Measurements from ENCODE around the gene SNX32.

Gene SNX32

DNA sequence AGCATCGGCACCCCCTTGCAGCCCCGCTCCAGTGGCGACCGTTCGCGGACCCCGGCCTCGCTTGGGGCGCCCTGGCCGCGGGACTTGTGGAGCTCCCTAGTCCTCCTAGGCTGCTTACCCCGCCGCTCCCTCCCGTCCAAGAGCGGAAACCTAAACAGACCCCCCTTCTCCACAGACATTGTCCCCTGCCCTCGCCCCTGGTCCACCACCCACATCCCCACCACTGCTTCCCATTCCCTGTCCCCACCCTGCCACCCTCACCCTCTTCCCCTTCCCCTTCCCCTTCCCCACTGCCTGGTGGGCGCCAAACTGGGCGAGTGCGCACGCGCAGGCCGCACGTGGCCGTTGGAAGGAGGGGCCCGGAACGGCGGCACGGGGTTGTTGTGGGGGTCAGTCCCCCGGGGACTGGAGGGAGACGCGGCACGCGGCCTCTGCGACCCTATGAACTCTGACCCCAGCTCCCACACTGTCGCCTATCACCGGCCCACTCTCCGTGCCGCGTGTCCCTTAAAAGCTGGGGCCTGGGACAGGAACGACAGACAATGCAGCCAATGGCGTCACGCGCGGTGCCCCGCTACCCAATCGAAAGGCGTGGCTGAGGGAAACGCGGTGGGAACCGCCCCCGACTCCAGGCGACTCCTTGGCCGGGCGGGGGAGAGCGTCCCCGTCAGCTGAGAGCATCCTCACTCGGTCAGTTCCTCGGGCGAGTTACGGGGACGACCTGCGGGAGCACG lies at the start of gene SNX32:
Gene SNX32 (plus strand): TSS at position 667 of the 734 bp plus-strand sequence. CDS start 103 bp downstream, outside the sequence.
- Mint-ChIP-seq H3K9me3 (no peaks in the 10 kb centered on the region), H3K36me3 (no peaks in the 10 kb centered on the region), H3K4me3 (no peak within 1 kb of the TSS), H3K4me1 (peaks cover 13% of the 10 kb centered on the region), H3K27me3 (peaks cover 4% of the 10 kb centered on the region), H3K27ac (no peak within 1 kb of the TSS)
- peak; percentile 99 for ATAC-seq (ENCODE audit: low read depth)
- DNase-seq (ENCODE audit: low spot score in 2 of 2): peak; percentile 89 to 93

DNA sequence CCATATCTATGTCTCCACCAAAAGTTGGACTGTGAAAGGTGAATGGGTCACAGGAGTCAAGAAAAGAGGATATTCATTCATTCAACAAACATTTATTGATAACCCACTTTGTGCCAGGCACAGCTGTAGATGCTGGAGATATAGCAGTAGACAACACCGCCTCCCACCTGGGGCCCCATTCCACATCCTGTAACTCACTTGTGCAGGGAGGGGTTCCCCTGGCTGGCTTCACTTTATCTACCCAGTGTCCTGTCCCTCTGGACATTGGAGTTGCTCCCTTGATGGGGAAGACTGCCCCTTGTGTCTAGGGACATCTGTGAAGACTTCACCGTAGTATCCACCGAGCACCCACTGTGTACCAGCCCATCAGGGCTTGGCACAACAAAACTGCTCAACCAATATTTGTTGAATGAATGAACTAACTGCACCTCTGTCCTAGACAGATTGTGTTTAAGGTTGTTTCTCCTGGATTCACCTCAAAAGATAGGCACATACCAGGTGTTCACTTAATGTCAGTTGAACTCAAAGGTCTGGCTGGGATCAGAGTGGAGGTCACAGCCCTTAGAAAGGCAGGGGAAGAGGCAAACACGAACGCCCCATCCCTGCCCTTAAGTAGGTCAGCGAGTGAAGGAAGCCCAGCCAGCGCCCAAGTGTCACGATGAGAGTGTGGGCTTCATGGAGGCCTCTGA lies 48.3 kb upstream of the SNX32 start:
- peak overlapping the region; percentile 67 for H3K4me3 Mint-ChIP-seq
- H3K36me3 Mint-ChIP-seq: no peaks in the 10 kb centered on the region
- H3K27ac Mint-ChIP-seq: no peak overlapping the region
- peaks cover 10% of the 10 kb centered on the region for H3K27me3 Mint-ChIP-seq
- ATAC-seq (ENCODE audit: low read depth) (no peak), DNase-seq (ENCODE audit: low spot score in 2 of 2) (no peak)
- no peaks in the 10 kb centered on the region for H3K9me3 Mint-ChIP-seq
- H3K4me1 Mint-ChIP-seq: peaks cover 14% of the 10 kb centered on the region

- ATAC-seq (ENCODE audit: low read depth) (peak; percentile 13), DNase-seq (ENCODE audit: low spot score in 2 of 2) (peak; percentile 24 to 51)
- H3K36me3 Mint-ChIP-seq: no peaks in the 10 kb centered on the region
- H3K4me1 Mint-ChIP-seq: peaks cover 14% of the 10 kb centered on the region
- no peaks in the 10 kb centered on the region for H3K9me3 Mint-ChIP-seq
- peaks cover 10% of the 10 kb centered on the region for H3K27me3 Mint-ChIP-seq
- H3K4me3 Mint-ChIP-seq: peak overlapping the region; percentile 87
- no peak overlapping the region for H3K27ac Mint-ChIP-seq
These were observed 47.6 kb upstream of the SNX32 start for GRCh38 chr11:65786008-65786785.

GRCh38 chr11:65786786-65787636 lies 46.8 kb upstream of the SNX32 start, which contains the start of gene OVOL1:
TSS of gene OVOL1 (plus strand) at chr11:65787063. CDS start at chr11:65787374, 311 bp downstream.
- peaks cover 10% of the 10 kb centered on the region for H3K27me3 Mint-ChIP-seq
- DNase-seq (ENCODE audit: low spot score in 2 of 2): no peak
- H3K27ac Mint-ChIP-seq: peak within 1 kb of the TSS; percentile 63
- peaks cover 18% of the 10 kb centered on the region for H3K4me1 Mint-ChIP-seq
- no peaks in the 10 kb centered on the region for H3K36me3 Mint-ChIP-seq
- H3K4me3 Mint-ChIP-seq: peak within 1 kb of the TSS; percentile 87
- ATAC-seq (ENCODE audit: low read depth): peak; percentile 21
- no peaks in the 10 kb centered on the region for H3K9me3 Mint-ChIP-seq

GRCh38 chr11:65787649-65788622 lies 45.8 kb upstream of the SNX32 start:
- peaks cover 10% of the 10 kb centered on the region for H3K27me3 Mint-ChIP-seq
- H3K9me3 Mint-ChIP-seq: no peaks in the 10 kb centered on the region
- H3K36me3 Mint-ChIP-seq: no peaks in the 10 kb centered on the region
- no peak for ATAC-seq (ENCODE audit: low read depth)
- H3K4me1 Mint-ChIP-seq: peaks cover 19% of the 10 kb centered on the region
- H3K27ac Mint-ChIP-seq: no peak overlapping the region
- DNase-seq (ENCODE audit: low spot score in 2 of 2): no peak
- H3K4me3 Mint-ChIP-seq: peak overlapping the region; percentile 85

DNA sequence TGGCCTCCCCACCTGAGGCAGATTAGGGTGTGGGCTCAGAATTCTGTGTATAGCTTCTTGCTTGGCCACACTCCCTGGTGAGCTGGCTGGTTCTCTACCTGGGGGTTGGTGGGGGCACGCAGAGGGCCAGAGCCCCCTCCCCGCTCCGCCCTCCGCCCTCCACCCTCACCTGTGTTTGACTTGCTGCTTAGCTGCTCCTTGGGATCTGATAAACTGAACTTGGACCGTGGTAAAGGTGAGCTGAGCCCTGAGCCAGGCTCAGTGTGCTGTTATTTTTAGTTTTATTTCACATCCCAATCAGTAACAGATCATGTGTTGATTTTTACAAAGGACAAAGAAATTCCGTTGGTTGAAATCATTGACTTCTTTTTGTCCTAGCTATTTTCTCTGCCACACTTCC lies 44.9 kb upstream of the SNX32 start:
- Mint-ChIP-seq H3K27ac (no peak overlapping the region), H3K9me3 (no peaks in the 10 kb centered on the region), H3K4me3 (no peak overlapping the region), H3K36me3 (no peaks in the 10 kb centered on the region), H3K4me1 (peaks cover 19% of the 10 kb centered on the region), H3K27me3 (peaks cover 10% of the 10 kb centered on the region)
- no peak for DNase-seq (ENCODE audit: low spot score in 2 of 2)
- no peak for ATAC-seq (ENCODE audit: low read depth)

DNA sequence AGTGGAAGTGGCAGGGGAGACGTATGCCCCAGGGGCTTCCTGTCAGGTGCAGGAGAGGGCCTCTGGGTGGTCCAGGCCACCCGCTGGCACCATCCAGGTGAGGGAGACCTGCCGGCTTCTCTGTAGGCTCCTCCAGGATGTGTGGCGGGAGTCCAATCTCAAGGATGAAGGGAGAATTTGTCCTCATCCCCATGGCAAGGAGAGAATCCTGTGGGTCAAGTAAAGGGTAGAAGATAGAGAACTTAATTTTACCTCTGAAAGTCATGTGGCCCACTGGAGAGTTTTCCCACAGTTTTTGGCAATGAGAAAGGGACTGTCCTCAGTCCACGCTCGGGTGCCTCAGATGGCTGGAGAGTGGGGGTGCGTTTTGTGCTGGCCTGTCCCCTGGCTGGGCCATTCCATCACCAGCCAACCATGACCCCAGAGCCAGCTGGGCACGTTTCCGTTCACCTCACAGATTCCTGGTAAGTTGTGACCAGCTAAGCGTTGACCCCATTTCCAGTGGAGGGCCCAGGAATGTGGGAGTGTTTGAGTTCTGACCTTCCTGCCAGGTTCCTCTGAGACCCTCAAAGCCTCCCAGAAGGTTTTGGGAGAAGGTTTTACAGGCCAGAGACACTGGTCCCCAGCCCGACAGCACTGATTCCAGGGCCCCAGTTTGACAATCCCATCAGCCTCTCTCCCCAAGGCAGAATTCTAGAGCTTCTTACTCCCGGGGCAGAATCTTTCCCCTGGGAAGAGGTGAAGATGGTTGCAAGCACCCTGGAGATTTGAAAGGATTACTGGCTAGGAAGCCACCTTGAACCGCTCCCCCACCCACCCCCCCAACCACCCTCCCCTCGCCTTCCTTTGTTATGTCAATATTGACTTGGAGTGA lies 44.3 kb upstream of the SNX32 start:
- peaks cover 19% of the 10 kb centered on the region for H3K4me1 Mint-ChIP-seq
- H3K4me3 Mint-ChIP-seq: no peak overlapping the region
- DNase-seq (ENCODE audit: low spot score in 2 of 2) (no peak), ATAC-seq (ENCODE audit: low read depth) (no peak)
- peaks cover 10% of the 10 kb centered on the region for H3K27me3 Mint-ChIP-seq
- H3K9me3 Mint-ChIP-seq: no peaks in the 10 kb centered on the region
- no peaks in the 10 kb centered on the region for H3K36me3 Mint-ChIP-seq
- no peak overlapping the region for H3K27ac Mint-ChIP-seq

DNA sequence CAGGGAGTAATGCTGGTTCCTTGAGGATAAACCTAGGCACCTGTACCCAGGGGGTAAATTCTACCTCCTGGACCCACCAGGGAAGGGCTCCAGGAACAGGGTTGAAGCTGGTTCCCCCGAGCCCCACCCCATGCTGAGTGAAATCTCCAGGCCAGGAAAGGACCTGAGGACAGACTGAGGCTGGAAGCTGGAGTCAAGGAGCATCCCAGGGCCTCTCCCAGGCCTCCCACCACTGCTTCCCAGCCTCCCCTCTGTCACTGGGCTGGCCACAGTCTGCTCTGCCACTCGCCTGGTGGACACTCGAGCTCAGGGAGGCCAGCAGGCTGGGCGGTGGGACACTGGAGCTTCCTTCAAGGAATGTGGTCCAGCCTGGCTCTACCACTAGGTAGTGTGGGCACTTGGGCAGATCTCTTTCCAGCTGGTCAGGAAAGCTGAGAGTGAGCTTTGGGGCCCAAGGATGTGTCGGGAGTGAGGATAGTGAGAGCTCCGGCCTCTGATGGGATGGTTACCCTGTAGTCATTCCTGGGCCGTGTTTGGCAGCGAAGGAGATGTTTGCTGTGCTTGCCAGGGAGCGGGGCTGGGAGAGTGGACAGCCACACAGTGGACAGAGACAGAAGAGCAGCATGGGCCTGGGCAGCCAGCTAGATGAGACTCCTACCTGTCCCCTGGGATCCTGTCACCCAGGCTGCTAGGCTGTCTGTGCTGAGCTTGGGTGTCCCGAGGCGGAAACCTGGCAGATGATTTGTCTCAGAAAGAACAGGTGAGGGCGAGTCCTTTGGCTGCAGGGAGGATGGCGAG lies 43.5 kb upstream of the SNX32 start:
- DNase-seq (ENCODE audit: low spot score in 2 of 2) (no peak), ATAC-seq (ENCODE audit: low read depth) (no peak)
- H3K27ac Mint-ChIP-seq: no peak overlapping the region
- H3K9me3 Mint-ChIP-seq: no peaks in the 10 kb centered on the region
- peaks cover 10% of the 10 kb centered on the region for H3K27me3 Mint-ChIP-seq
- H3K4me1 Mint-ChIP-seq: peaks cover 19% of the 10 kb centered on the region
- no peak overlapping the region for H3K4me3 Mint-ChIP-seq
- no peaks in the 10 kb centered on the region for H3K36me3 Mint-ChIP-seq

- no peaks in the 10 kb centered on the region for H3K9me3 Mint-ChIP-seq
- peaks cover 16% of the 10 kb centered on the region for H3K4me1 Mint-ChIP-seq
- no peak overlapping the region for H3K4me3 Mint-ChIP-seq
- H3K27ac Mint-ChIP-seq: no peak overlapping the region
- no peaks in the 10 kb centered on the region for H3K36me3 Mint-ChIP-seq
- ATAC-seq (ENCODE audit: low read depth): no peak
- no peak for DNase-seq (ENCODE audit: low spot score in 2 of 2)
- peaks cover 8% of the 10 kb centered on the region for H3K27me3 Mint-ChIP-seq
These were observed 42.7 kb upstream of the SNX32 start for GRCh38 chr11:65790902-65791650.

DNA sequence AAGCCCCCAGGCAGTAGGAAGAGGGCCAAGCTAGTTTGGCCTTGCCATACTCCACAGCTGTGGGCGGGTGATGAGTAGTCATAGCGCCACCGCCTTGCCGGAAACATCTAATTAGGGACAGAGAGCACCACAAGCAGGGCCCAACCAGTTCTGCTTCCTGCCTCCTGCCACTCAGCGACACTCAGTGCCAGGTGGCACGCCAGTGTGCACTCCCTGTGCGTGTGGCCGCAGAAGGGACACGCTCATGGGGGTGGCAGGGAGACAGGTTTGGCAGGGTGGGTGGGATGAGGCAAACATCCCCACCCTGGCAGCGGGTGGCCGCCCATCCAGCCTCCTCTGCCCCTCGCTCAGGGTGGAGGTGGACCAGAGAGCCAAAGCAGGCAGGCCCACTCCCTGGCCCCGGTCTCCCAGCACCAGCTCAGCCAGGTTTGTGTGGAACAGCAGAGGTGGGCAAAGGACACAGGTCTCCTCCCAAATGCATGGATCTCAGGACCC lies 42.0 kb upstream of the SNX32 start:
- Mint-ChIP-seq H3K9me3 (no peaks in the 10 kb centered on the region), H3K4me1 (peaks cover 14% of the 10 kb centered on the region), H3K4me3 (no peak overlapping the region), H3K27me3 (peaks cover 10% of the 10 kb centered on the region), H3K36me3 (no peaks in the 10 kb centered on the region), H3K27ac (peak overlapping the region; percentile 63)
- ATAC-seq (ENCODE audit: low read depth): peak; percentile 94
- DNase-seq (ENCODE audit: low spot score in 2 of 2): peak in 1 of 2 donors; percentile 48

DNA sequence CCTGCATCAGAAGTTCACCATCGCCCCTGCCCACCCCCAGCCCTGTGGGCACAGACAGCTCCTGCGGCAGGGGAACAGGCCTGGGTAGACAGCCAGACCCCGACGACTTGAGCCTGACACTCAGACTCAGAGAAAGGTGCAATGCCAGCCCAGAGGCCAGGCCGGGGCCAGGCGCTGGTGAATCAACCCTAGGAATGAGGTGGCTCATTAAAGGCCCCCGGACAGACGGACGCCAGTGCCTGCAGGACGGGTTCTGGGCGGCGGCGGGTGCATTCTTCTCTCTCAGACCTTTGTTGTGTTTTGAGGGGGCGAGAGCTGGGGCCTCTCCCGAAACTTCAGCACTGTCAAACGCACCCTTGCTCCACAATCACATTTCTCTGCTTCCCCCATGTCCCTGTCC lies 41.3 kb upstream of the SNX32 start:
- no peak for DNase-seq (ENCODE audit: low spot score in 2 of 2)
- H3K27me3 Mint-ChIP-seq: peaks cover 9% of the 10 kb centered on the region
- no peaks in the 10 kb centered on the region for H3K36me3 Mint-ChIP-seq
- H3K9me3 Mint-ChIP-seq: no peaks in the 10 kb centered on the region
- peak overlapping the region; percentile 59 for H3K4me3 Mint-ChIP-seq
- H3K27ac Mint-ChIP-seq: peak overlapping the region; percentile 63
- H3K4me1 Mint-ChIP-seq: peaks cover 10% of the 10 kb centered on the region
- ATAC-seq (ENCODE audit: low read depth): no peak

Measured in memory B cell (primary cell).